B cell (primary cell): ENCODE measurements around the gene EPC1. TPM values are rescaled to one million over a fixed set of nuclear protein-coding genes. Genes with fewer than 3 reads are reported as not detected.

Source experiments
- ATAC-seq: fragments of 200-7000 bp; cut with Tn5 transposase; one replicate; pipeline ENCODE4 v1.10.0; 2021; ENCODE audit warnings: low read depth, mild to moderate bottlenecking, moderate number of reproducible peaks, moderate library complexity
- CTCF ChIA-PET: fragments of 350-600 bp; sonication (Branson Sonifier 250); formaldehyde crosslinking; loops from one replicate; lab custom pipeline; 2021; ENCODE audit warnings: antibody characterized with exemption, inconsistent platforms; lab: Charles Lee
- POLR2A ChIA-PET: fragments of 350-600 bp; sonication (Branson Sonifier 250); formaldehyde crosslinking; loops from one replicate; lab custom pipeline; 2021; ENCODE audit warnings: antibody characterized with exemption; lab: Charles Lee
- DNase-seq: peaks from one replicate; pipeline ENCODE4 v3.0.0; 2013
- H2AFZ ChIP-seq: 2 replicates; pipeline ENCODE4 v1.6.1; 2012; ENCODE audit warnings: mild to moderate bottlenecking, low read depth, low read length; ENCODE audit not compliant: insufficient read depth, poor library complexity, severe bottlenecking
- H3K27ac ChIP-seq, 2 donors: 1 replicate in 1 of 2; 2 replicates in 1 of 2; pipeline ENCODE4 v1.5.1; 2012 to 2013; ENCODE audit warnings: low read length in 2 of 2, mild to moderate bottlenecking in 2 of 2, moderate library complexity in 1 of 2
- H3K27me3 ChIP-seq, 4 experiments: fragments of 200-600 bp in 1 of 4; sonication (generic) in 1 of 4; replicated peaks in 1 of 4; 1 replicate in 2 of 4; 2 replicates in 2 of 4; pipeline versions ENCODE4 v1.6.1 to v1.7.0; 2013 to 2016; ENCODE audit warnings: low read length in 3 of 4, mild to moderate bottlenecking in 2 of 4, mixed read lengths in 1 of 4, moderate library complexity in 1 of 4; ENCODE audit not compliant: insufficient read depth in 4 of 4, control insufficient read depth in 3 of 4; ENCODE audit errors: control extremely low read depth in 1 of 4
- H3K36me3 ChIP-seq, 2 experiments: replicated peaks in 1 of 2; 1 replicate in 1 of 2; 2 replicates in 1 of 2; pipeline versions ENCODE4 v1.6.1 to v1.7.1; 2013; ENCODE audit warnings: low read length in 1 of 2; ENCODE audit not compliant: insufficient read depth in 2 of 2, control insufficient read depth in 1 of 2; ENCODE audit errors: control extremely low read depth in 1 of 2, extremely low read depth in 1 of 2
- H3K4me1 ChIP-seq, 2 donors: fragments of 200-600 bp in 1 of 2; sonication (generic) in 1 of 2; 1 replicate in 1 of 2; 2 replicates in 1 of 2; pipeline versions ENCODE4 v1.5.1 to v1.6.1; 2013 to 2017; ENCODE audit warnings: low read length in 2 of 2; ENCODE audit not compliant: control insufficient read depth in 2 of 2, insufficient read depth in 2 of 2
- H3K4me2 ChIP-seq: replicated peaks from 2 replicates; pipeline ENCODE3; 2012; ENCODE audit warnings: mild to moderate bottlenecking, low read depth, low read length; ENCODE audit not compliant: poor library complexity, severe bottlenecking
- H3K4me3 ChIP-seq, 5 experiments: fragments of 200-600 bp in 1 of 5; sonication (generic) in 1 of 5; 1 replicate in 3 of 5; 2 replicates in 2 of 5; pipeline versions ENCODE4 v1.5.1 to v1.7.0; 2011 to 2016; ENCODE audit warnings: low read length in 4 of 5, mild to moderate bottlenecking in 4 of 5, low read depth in 2 of 5, control low read depth in 1 of 5, moderate library complexity in 1 of 5; ENCODE audit not compliant: insufficient read depth in 1 of 5; ENCODE audit errors: control extremely low read depth in 1 of 5, extremely low read depth in 1 of 5
- H3K79me2 ChIP-seq: fragments of 200-600 bp; sonication (generic); one replicate; pipeline ENCODE4 v1.6.0; 2016; ENCODE audit warnings: low read length; ENCODE audit not compliant: control insufficient read depth, insufficient read depth
- H3K9ac ChIP-seq: fragments of 200-600 bp; sonication (generic); 2 replicates; pipeline ENCODE4 v1.6.1; 2017; ENCODE audit warnings: mild to moderate bottlenecking, low read length, moderate library complexity
- H3K9me3 ChIP-seq, 3 donors: one replicate each; pipeline versions ENCODE4 v1.6.1 to v1.7.1; 2013; ENCODE audit warnings: low read length in 2 of 3; ENCODE audit not compliant: control insufficient read depth in 2 of 3, insufficient read depth in 1 of 3; ENCODE audit errors: control extremely low read depth in 1 of 3
- H4K20me1 ChIP-seq: 2 replicates; pipeline ENCODE4 v1.6.0; 2012; ENCODE audit warnings: mild to moderate bottlenecking, low read length; ENCODE audit not compliant: insufficient read depth, control insufficient read depth, poor library complexity, severe bottlenecking
- H3K27ac Mint-ChIP-seq: one replicate; pipeline ENCODE4 v1.8.0; 2021; ENCODE audit warnings: mixed read lengths
- H3K27me3 Mint-ChIP-seq: one replicate; pipeline ENCODE4 v1.8.0; 2021; ENCODE audit warnings: mixed read lengths
- H3K4me1 Mint-ChIP-seq: one replicate; pipeline ENCODE4 v1.8.0; 2021; ENCODE audit warnings: mixed read lengths
- H3K4me3 Mint-ChIP-seq: one replicate; pipeline ENCODE4 v1.8.0; 2021; ENCODE audit warnings: mixed read lengths
- H3K9me3 Mint-ChIP-seq: one replicate; pipeline ENCODE4 v1.8.0; 2022; ENCODE audit warnings: mixed read lengths; ENCODE audit not compliant: insufficient read depth
- CTCF ChIP-seq: fragments of 200-600 bp; IDR thresholded peaks from one replicate; pipeline ENCODE4 v1.8.0; 2022; ENCODE audit warnings: antibody characterized with exemption, mild to moderate bottlenecking
- EZH2 ChIP-seq: IDR thresholded peaks from 2 replicates; pipeline ENCODE4 v1.6.1; 2012; ENCODE audit warnings: borderline replicate concordance, low read depth, mild to moderate bottlenecking, moderate library complexity, low read length; ENCODE audit not compliant: insufficient read depth, poor library complexity, severe bottlenecking
- WGBS: methylation state at CpG from one replicate; pipeline ENCODE4 v1.1.5; 2013; ENCODE audit warnings: missing lambda C conversion rate; ENCODE audit not compliant: insufficient coverage; 5-methylcytosine and 5-hydroxymethylcytosine counted together
- intact Hi-C: fragments of 100-400 bp; cut with micrococcal nuclease; formaldehyde crosslinking; loops from one replicate; pipeline ENCODE4 v1.10.0; 2022
- polyA plus RNA-seq: library from polyadenylated mRNA; depleted of rRNA; stranded (reverse); fragments of >200 nt; gene quantifications from 2 replicates; pipeline ENCODE4 v1.2.3, GENCODE V29; 2012
- total RNA-seq, 2 donors: library from RNA; stranded (reverse); fragments of 120-200 nt in 1 of 2; gene quantifications; 1 replicate in 1 of 2; 2 replicates in 1 of 2; pipeline versions ENCODE4 v1.2.3 to v1.2.4, GENCODE V29; 2013 to 2022

The EPC1 gene
- total and polyA plus RNA-seq, 2 donors (not counting 1 experiment from before 2014, with no cell fraction given) = 120 to 220 TPM

DNA sequence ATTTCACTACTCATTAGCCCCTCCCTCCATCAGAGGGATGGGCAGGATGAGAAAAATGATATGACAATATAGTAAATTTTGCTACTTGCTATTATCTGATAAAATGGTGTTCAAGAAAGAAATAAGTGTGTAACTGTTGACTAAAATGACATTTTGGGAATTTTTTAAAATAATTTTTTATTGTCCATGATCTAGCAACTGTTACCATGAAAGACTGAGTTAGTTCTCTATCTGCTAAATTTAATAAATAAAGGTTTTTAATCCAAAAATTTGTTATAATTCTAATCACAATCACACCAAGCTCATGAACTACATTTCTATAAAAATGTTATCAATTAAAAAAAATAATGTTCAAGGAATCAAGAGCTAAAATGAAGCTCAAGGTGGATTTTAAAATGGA, 28.7 kb upstream of the EPC1 start:
- POLR2A ChIA-PET = no interaction called here
- TF ChIP-seq CTCF (no peak), EZH2 (no peak)
- H3K79me2 ChIP-seq = peaks cover 75% of the 10 kb centered on the region
- H3K27me3 ChIP-seq = no peaks in the 10 kb centered on the region
- no peak overlapping the region for H3K9ac ChIP-seq
- no peak overlapping the region for H3K27ac ChIP-seq
- peak overlapping the region; percentile 88 for H3K4me2 ChIP-seq
- no peak overlapping the region for H3K4me3 Mint-ChIP-seq
- H3K27me3 Mint-ChIP-seq = no peaks in the 10 kb centered on the region
- DNase-seq (no peak), ATAC-seq (no peak)
- H3K27ac Mint-ChIP-seq = no peak overlapping the region
- no peaks in the 10 kb centered on the region for H4K20me1 ChIP-seq
- H3K9me3 Mint-ChIP-seq = peaks cover 4% of the 10 kb centered on the region
- peaks cover 0 to 5% (median 0%) of the 10 kb centered on the region in 3 donors for H3K9me3 ChIP-seq
- CTCF ChIA-PET = interaction anchor here (0.9 to 5.8 kb wide), 5 partner anchors 9 to 119 kb away, joined by 3 to 29 read pairs (median 4); no protein-coding TSS in a partner anchor
- intact Hi-C loops = loop anchor here (5.0 kb wide), 3 partner anchors 448 to 1343 kb away; partner anchors contain the start of genes ARHGAP12, ITGB1 and ZNF438
- H3K4me1 ChIP-seq = peaks cover 10 to 23% of the 10 kb centered on the region in 2 donors
- H3K4me1 Mint-ChIP-seq = peaks cover 29% of the 10 kb centered on the region
- peaks cover 0 to 3% of the 10 kb centered on the region in 2 experiments for H3K36me3 ChIP-seq
- peak overlapping the region in 1 of 5 experiments; percentile 96 for H3K4me3 ChIP-seq
- H2AFZ ChIP-seq = no peak overlapping the region

- peaks cover 0 to 5% (median 0%) of the 10 kb centered on the region in 3 donors for H3K9me3 ChIP-seq
- H3K4me2 ChIP-seq = no peak overlapping the region
- Mint-ChIP-seq H3K9me3 (peaks cover 4% of the 10 kb centered on the region), H3K27me3 (no peaks in the 10 kb centered on the region), H3K27ac (no peak overlapping the region), H3K4me1 (peaks cover 31% of the 10 kb centered on the region), H3K4me3 (no peak overlapping the region)
- no peaks in the 10 kb centered on the region for H4K20me1 ChIP-seq
- no peak overlapping the region for H3K9ac ChIP-seq
- H3K4me3 ChIP-seq = no peak overlapping the region
- no peak for TF ChIP-seq EZH2
- TF ChIP-seq CTCF = no peak
- H2AFZ ChIP-seq = no peak overlapping the region
- WGBS = no CpG with 5 or more reads among the region's 1 CpG
- peaks cover 3 to 4% of the 10 kb centered on the region in 2 experiments for H3K36me3 ChIP-seq
- ChIA-PET POLR2A (no interaction called here), CTCF (no interaction called here)
- DNase-seq (no peak), ATAC-seq (no peak)
- H3K4me1 ChIP-seq = peaks cover 6 to 17% of the 10 kb centered on the region in 2 donors
- peaks cover 82% of the 10 kb centered on the region for H3K79me2 ChIP-seq
- no peaks in the 10 kb centered on the region for H3K27me3 ChIP-seq
- no peak overlapping the region for H3K27ac ChIP-seq
- intact Hi-C loops = loop anchor here (5.0 kb wide), 3 partner anchors 447 to 1342 kb away; partner anchors contain the start of genes ARHGAP12, ITGB1 and ZNF438
These were observed 27.6 kb upstream of the EPC1 start for GRCh38 chr10:32374605-32375004.
